ENCODE measurements around the gene FCER1G.

FCER1G gene

GRCh38 chr1:161189036-161189435 is 26.1 kb upstream of the FCER1G start:
- DNase-seq = no peak

GRCh38 chr1:161190962-161191521 is 24.1 kb upstream of the FCER1G start:
- DNase-seq = no peak

GRCh38 chr1:161191971-161192370 is 23.1 kb upstream of the FCER1G start:
- no peak for DNase-seq

- DNase-seq = peak; percentile 60
Observed at GRCh38 chr1:161192476-161193465, 22.3 kb upstream of the FCER1G start.

GRCh38 chr1:161193561-161194235 is 21.4 kb upstream of the FCER1G start:
- no peak for DNase-seq

GRCh38 chr1:161195171-161195570 is 19.9 kb upstream of the FCER1G start:
- DNase-seq = no peak

- no peak for DNase-seq
Observed at GRCh38 chr1:161196111-161196510, 19.0 kb upstream of the FCER1G start.

- DNase-seq = no peak
Observed at GRCh38 chr1:161196521-161197451, 18.3 kb upstream of the FCER1G start.

GRCh38 chr1:161197560-161198193 is 17.4 kb upstream of the FCER1G start:
- DNase-seq = no peak

- peak; percentile 18 for DNase-seq
Observed at GRCh38 chr1:161198194-161198896, 16.8 kb upstream of the FCER1G start.

- no peak for DNase-seq
Observed at GRCh38 chr1:161198897-161199431, 16.1 kb upstream of the FCER1G start, which contains the start of gene ADAMTS4. Gene ADAMTS4, minus strand, starts transcription at chr1:161199054. Its CDS starts 427 bp downstream, at chr1:161198627.

GRCh38 chr1:161199506-161200139 is 15.5 kb upstream of the FCER1G start:
- DNase-seq = no peak

GRCh38 chr1:161200421-161200991 is 14.6 kb upstream of the FCER1G start:
- no peak for DNase-seq

- no peak for DNase-seq
Observed at GRCh38 chr1:161200992-161201835, 13.9 kb upstream of the FCER1G start.

GRCh38 chr1:161201836-161202712 is 13.0 kb upstream of the FCER1G start, which contains the start of gene NDUFS2:
Gene NDUFS2, plus strand, starts transcription at chr1:161202367. Its CDS starts 19 bp downstream, at chr1:161202386.
- peak; percentile 99 for DNase-seq

GRCh38 chr1:161206411-161207140 is 8.5 kb upstream of the FCER1G start:
- no peak for DNase-seq

- DNase-seq = no peak
Observed at GRCh38 chr1:161207173-161207572, 7.9 kb upstream of the FCER1G start.
